ENCODE results near the gene EPS15.
"Not testable (repeated sequence)": the region's sequence is repeated elsewhere in the genome, so short reads cannot be mapped to it uniquely, and the experiment has no call there.

Gene EPS15

GRCh38 chr1:51472359-51472758, 46.7 kb downstream of the EPS15 start:
- CTCF ChIA-PET: interaction anchor here (0.9 kb wide), 1 partner anchor 284 kb away, joined by 3 read pairs; no protein-coding TSS in a partner anchor

GRCh38 chr1:51469518-51469917, 49.5 kb downstream of the EPS15 start:
- DNase-seq (ENCODE audit: low read depth, low spot score): no peak
- no peak overlapping the region for H3K4me3 ChIP-seq (ENCODE audit: low read depth, low read length)
- ChIA-PET CTCF (no interaction called here), POLR2A (no interaction called here)
- TF ChIP-seq CTCF (IDR thresholded peaks at IDR 0.05; ENCODE audit: insufficient read depth, low read length, missing control alignments): no peak

More at GRCh38 chr1:51472359-51472758, 46.7 kb downstream of the EPS15 start:
- DNase-seq (ENCODE audit: low read depth, low spot score): no peak
- POLR2A ChIA-PET: no interaction called here
- no peak for TF ChIP-seq CTCF (IDR thresholded peaks at IDR 0.05; ENCODE audit: insufficient read depth, low read length, missing control alignments)
- no peak overlapping the region for H3K4me3 ChIP-seq (ENCODE audit: low read depth, low read length)

GRCh38 chr1:51464828-51465227, 54.2 kb downstream of the EPS15 start:
- CTCF ChIA-PET: no interaction called here

GRCh38 chr1:51463561-51463960, 55.5 kb downstream of the EPS15 start:
- DNase-seq (ENCODE audit: low read depth, low spot score): no peak
- no peak overlapping the region for H3K4me3 ChIP-seq (ENCODE audit: low read depth, low read length)
- POLR2A ChIA-PET: no interaction called here
- CTCF ChIA-PET: no interaction called here
- no peak for TF ChIP-seq CTCF (IDR thresholded peaks at IDR 0.05; ENCODE audit: insufficient read depth, low read length, missing control alignments)

More at GRCh38 chr1:51464828-51465227, 54.2 kb downstream of the EPS15 start:
- H3K4me3 ChIP-seq (ENCODE audit: low read depth, low read length): no peak overlapping the region
- no peak for TF ChIP-seq CTCF (IDR thresholded peaks at IDR 0.05; ENCODE audit: insufficient read depth, low read length, missing control alignments)
- DNase-seq (ENCODE audit: low read depth, low spot score): no peak
- POLR2A ChIA-PET: no interaction called here

GRCh38 chr1:51462289-51462688, 56.8 kb downstream of the EPS15 start:
- DNase-seq (ENCODE audit: low read depth, low spot score); POLR2A ChIA-PET; CTCF ChIA-PET: not testable (repeated sequence)

GRCh38 chr1:51454554-51454953, 64.5 kb downstream of the EPS15 start:
- TF ChIP-seq CTCF (IDR thresholded peaks at IDR 0.05; ENCODE audit: insufficient read depth, low read length, missing control alignments): no peak

More at GRCh38 chr1:51462289-51462688, 56.8 kb downstream of the EPS15 start:
- not testable (repeated sequence) for H3K4me3 ChIP-seq (ENCODE audit: low read depth, low read length)

GRCh38 chr1:51453010-51453409, 66.1 kb downstream of the EPS15 start:
- CTCF ChIA-PET: interaction anchor here (1.0 kb wide), 1 partner anchor 107 kb away, joined by 3 read pairs; no protein-coding TSS in a partner anchor
- TF ChIP-seq CTCF (IDR thresholded peaks at IDR 0.05; ENCODE audit: insufficient read depth, low read length, missing control alignments): no peak
- H3K4me3 ChIP-seq (ENCODE audit: low read depth, low read length): no peak overlapping the region
- DNase-seq (ENCODE audit: low read depth, low spot score): no peak
- POLR2A ChIA-PET: no interaction called here

More at GRCh38 chr1:51454554-51454953, 64.5 kb downstream of the EPS15 start:
- ChIA-PET CTCF (no interaction called here), POLR2A (no interaction called here)
- DNase-seq (ENCODE audit: low read depth, low spot score): no peak
- no peak overlapping the region for H3K4me3 ChIP-seq (ENCODE audit: low read depth, low read length)

GRCh38 chr1:51448844-51449454, 70.1 kb downstream of the EPS15 start:
- CTCF ChIA-PET; DNase-seq (ENCODE audit: low read depth, low spot score); POLR2A ChIA-PET; H3K4me3 ChIP-seq (ENCODE audit: low read depth, low read length): not testable (repeated sequence)
